WTC11 (cell line): ENCODE measurements around the gene MSI2. TPM values are rescaled to one million over a fixed set of nuclear protein-coding genes. Genes with fewer than 3 reads are reported as not detected.

Source experiments
- ATAC-seq: fragments of 200-7000 bp; cut with Tn5 transposase; 2 replicates; pipeline ENCODE4 v1.10.0; 2021; ENCODE audit warnings: mild to moderate bottlenecking, moderate library complexity
- CTCF ChIA-PET: fragments of 300-600 bp; sonication (Branson Sonifier 250); formaldehyde crosslinking; loops from one replicate; lab custom pipeline; 2021; ENCODE audit warnings: antibody characterized with exemption; lab: Charles Lee
- POLR2A ChIA-PET: fragments of 350-600 bp; sonication (Branson Sonifier 250); formaldehyde crosslinking; loops from one replicate; lab custom pipeline; 2021; ENCODE audit warnings: antibody characterized with exemption; lab: Charles Lee
- DNase-seq: peaks from one replicate; pipeline ENCODE4 v3.0.0; 2021; ENCODE audit warnings: low spot score
- H3K27ac Mint-ChIP-seq: 2 replicates; pipeline ENCODE4 v1.8.0; 2021; ENCODE audit warnings: mixed read lengths
- H3K27me3 Mint-ChIP-seq: 2 replicates; pipeline ENCODE4 v1.8.0; 2021; ENCODE audit warnings: low read depth, mild to moderate bottlenecking, moderate library complexity, mixed read lengths
- H3K36me3 Mint-ChIP-seq: 2 replicates; pipeline ENCODE4 v1.8.0; 2021; ENCODE audit warnings: mixed read lengths
- H3K4me1 Mint-ChIP-seq: 2 replicates; pipeline ENCODE4 v1.8.0; 2022; ENCODE audit warnings: mixed read lengths
- H3K4me3 Mint-ChIP-seq: 2 replicates; pipeline ENCODE4 v1.8.0; 2021; ENCODE audit warnings: mild to moderate bottlenecking, moderate library complexity, mixed read lengths
- H3K9me3 Mint-ChIP-seq: 2 replicates; pipeline ENCODE4 v1.8.0; 2021; ENCODE audit warnings: mixed read lengths
- ATF1 ChIP-seq: sonication (generic); formaldehyde crosslinking; IDR thresholded peaks from 2 replicates; pipeline ENCODE4 v1.8.1; 2023; ENCODE audit warnings: mild to moderate bottlenecking, moderate library complexity, missing genetic modification reagents
- CBFB ChIP-seq: sonication (generic); formaldehyde crosslinking; IDR thresholded peaks from 2 replicates; pipeline ENCODE4 v1.8.1; 2022; ENCODE audit warnings: mild to moderate bottlenecking, low read depth, missing genetic modification reagents
- FOXK1 ChIP-seq: sonication (generic); formaldehyde crosslinking; IDR thresholded peaks from 2 replicates; pipeline ENCODE4 v1.8.0; 2022; ENCODE audit warnings: mild to moderate bottlenecking, moderate library complexity, missing genetic modification reagents
- JAZF1 ChIP-seq: fragments of 250-450 bp; sonication (Bioruptor Pico); IDR thresholded peaks from 2 replicates; pipeline ENCODE4 v1.9.0; 2021; ENCODE audit warnings: moderate library complexity, mild to moderate bottlenecking, inconsistent platforms
- NFATC4 ChIP-seq: fragments of 250-450 bp; sonication (Bioruptor Pico); IDR thresholded peaks from 2 replicates; pipeline ENCODE4 v1.9.0; 2021; ENCODE audit warnings: mild to moderate bottlenecking
- SMAD3 ChIP-seq: sonication (generic); formaldehyde crosslinking; IDR thresholded peaks from 2 replicates; pipeline ENCODE4 v1.8.0; 2022; ENCODE audit warnings: missing genetic modification reagents, mild to moderate bottlenecking, borderline replicate concordance
- SMAD4 ChIP-seq: sonication (generic); formaldehyde crosslinking; IDR thresholded peaks from 2 replicates; pipeline ENCODE4 v1.8.0; 2022; ENCODE audit warnings: mild to moderate bottlenecking, missing genetic modification reagents
- TCF7 ChIP-seq: sonication (generic); formaldehyde crosslinking; IDR thresholded peaks from 2 replicates; pipeline ENCODE4 v1.8.0; 2022; ENCODE audit warnings: mild to moderate bottlenecking, low read depth, missing genetic modification reagents, moderate library complexity
- TEAD4 ChIP-seq: sonication (generic); formaldehyde crosslinking; IDR thresholded peaks from 2 replicates; pipeline ENCODE4 v1.8.0; 2022; ENCODE audit warnings: mild to moderate bottlenecking, missing genetic modification reagents
- ZNF121 ChIP-seq: sonication (generic); formaldehyde crosslinking; IDR thresholded peaks from 2 replicates; pipeline ENCODE4 v1.8.0; 2023; ENCODE audit warnings: missing genetic modification reagents
- ZNF219 ChIP-seq: sonication (generic); formaldehyde crosslinking; IDR thresholded peaks from 2 replicates; pipeline ENCODE4 v1.8.0; 2023; ENCODE audit warnings: missing genetic modification reagents, mild to moderate bottlenecking, borderline replicate concordance
- ZNF263 ChIP-seq: sonication (generic); formaldehyde crosslinking; IDR thresholded peaks from 2 replicates; pipeline ENCODE4 v1.8.1; 2022; ENCODE audit warnings: low read depth, mild to moderate bottlenecking, moderate library complexity, missing genetic modification reagents
- ZNF317 ChIP-seq: sonication (generic); formaldehyde crosslinking; IDR thresholded peaks from 2 replicates; pipeline ENCODE4 v1.8.1; 2023; ENCODE audit warnings: low read depth, mild to moderate bottlenecking, moderate library complexity, missing genetic modification reagents, borderline replicate concordance
- ZNF396 ChIP-seq: fragments of 250-450 bp; sonication (Bioruptor Pico); IDR thresholded peaks from 2 replicates; pipeline ENCODE4 v1.8.0; 2021; ENCODE audit warnings: mild to moderate bottlenecking, moderate library complexity, borderline replicate concordance
- total RNA-seq: library from RNA; stranded (reverse); gene quantifications from 3 replicates; pipeline ENCODE4 v1.2.3, GENCODE V29; 2021
- TF ChIP-seq, protein P1 (sequence below): fragments of 250-450 bp; sonication (Bioruptor Pico); IDR thresholded peaks from 2 replicates; pipeline ENCODE4 v1.9.0; 2021; ENCODE audit warnings: moderate library complexity, mild to moderate bottlenecking, inconsistent platforms, borderline replicate concordance
- TF ChIP-seq, protein P2 (sequence below): sonication (generic); formaldehyde crosslinking; IDR thresholded peaks from 2 replicates; pipeline ENCODE4 v1.8.1; 2023; ENCODE audit warnings: mild to moderate bottlenecking, missing genetic modification reagents
- TF ChIP-seq, protein P3 (sequence below): fragments of 250-450 bp; sonication (Bioruptor Pico); IDR thresholded peaks from 2 replicates; pipeline ENCODE4 v1.9.0; 2021; ENCODE audit warnings: mild to moderate bottlenecking, borderline replicate concordance
- TF ChIP-seq, protein P4 (sequence below): fragments of 250-450 bp; sonication (Bioruptor Pico); IDR thresholded peaks from 2 replicates; pipeline ENCODE4 v1.9.0; 2021; ENCODE audit warnings: mild to moderate bottlenecking
- TF ChIP-seq, protein P5 (sequence below): fragments of 250-450 bp; sonication (Bioruptor Pico); IDR thresholded peaks from 2 replicates; pipeline ENCODE4 v1.8.0; 2021; ENCODE audit warnings: mild to moderate bottlenecking
- TF ChIP-seq, protein P6 (sequence below): sonication (generic); formaldehyde crosslinking; IDR thresholded peaks from 2 replicates; pipeline ENCODE4 v1.8.1; 2023; ENCODE audit warnings: mild to moderate bottlenecking, missing genetic modification reagents, borderline replicate concordance
- TF ChIP-seq, protein P7 (sequence below): sonication (generic); formaldehyde crosslinking; IDR thresholded peaks from 2 replicates; pipeline ENCODE4 v1.8.1; 2022; ENCODE audit warnings: missing genetic modification reagents, borderline replicate concordance
- TF ChIP-seq, protein P8 (sequence below): sonication (generic); formaldehyde crosslinking; IDR thresholded peaks from 2 replicates; pipeline ENCODE4 v1.8.0; 2023; ENCODE audit warnings: missing genetic modification reagents

MSI2 gene
- total RNA-seq, 1 experiment from 2014 or later = 82.1 TPM

DNA sequence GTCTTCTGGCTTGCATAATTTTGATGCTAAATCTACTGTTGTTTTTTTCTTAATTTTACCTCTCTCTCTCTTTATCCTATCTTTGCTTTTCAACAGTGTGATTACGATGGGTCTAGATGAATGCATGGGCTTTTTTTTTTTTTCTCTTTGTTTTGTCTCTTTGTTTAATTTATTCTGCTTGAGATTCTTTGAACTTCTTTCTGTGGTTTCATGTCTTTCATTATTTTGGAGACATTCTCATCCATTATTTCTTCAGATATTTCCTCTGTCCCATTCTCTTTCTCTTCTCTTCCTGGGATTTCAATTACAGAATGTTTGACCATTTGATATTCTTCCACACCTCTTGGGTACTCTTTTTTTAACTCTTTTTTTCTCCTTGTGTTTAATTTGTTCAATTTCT is 436.4 kb downstream of the MSI2 start:
- no peak for DNase-seq
- peaks cover 3% of the 10 kb centered on the region; the same call in 1 of the 2 replicates for H3K36me3 Mint-ChIP-seq
- H3K27ac Mint-ChIP-seq = no peak overlapping the region
- H3K4me3 Mint-ChIP-seq = no peak overlapping the region
- ChIA-PET CTCF (no interaction called here), POLR2A (no interaction called here)
- H3K4me1 Mint-ChIP-seq = peaks cover 11% of the 10 kb centered on the region
- no peaks in the 10 kb centered on the region; the same call in none of the 2 replicates for H3K27me3 Mint-ChIP-seq
- peaks cover 31% of the 10 kb centered on the region for H3K9me3 Mint-ChIP-seq
- TF ChIP-seq ZNF317 (CRISPR knock-in tag) (no peak), JAZF1 (no peak), NFATC4 (no peak), CBFB (CRISPR knock-in tag) (no peak), ZNF396 (CRISPR knock-in tag) (no peak), TCF7 (no peak), FOXK1 (no peak), SMAD4 (no peak), ATF1 (CRISPR knock-in tag) (no peak), ZNF121 (CRISPR knock-in tag) (no peak)
- TF ChIP-seq, protein P1, sequence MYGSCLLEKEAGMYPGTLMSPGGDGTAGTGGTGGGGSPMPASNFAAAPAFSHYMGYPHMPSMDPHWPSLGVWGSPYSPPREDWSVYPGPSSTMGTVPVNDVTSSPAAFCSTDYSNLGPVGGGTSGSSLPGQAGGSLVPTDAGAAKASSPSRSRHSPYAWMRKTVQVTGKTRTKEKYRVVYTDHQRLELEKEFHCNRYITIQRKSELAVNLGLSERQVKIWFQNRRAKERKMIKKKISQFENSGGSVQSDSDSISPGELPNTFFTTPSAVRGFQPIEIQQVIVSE (CRISPR knock-in tag) = no peak
- TF ChIP-seq, protein P2, sequence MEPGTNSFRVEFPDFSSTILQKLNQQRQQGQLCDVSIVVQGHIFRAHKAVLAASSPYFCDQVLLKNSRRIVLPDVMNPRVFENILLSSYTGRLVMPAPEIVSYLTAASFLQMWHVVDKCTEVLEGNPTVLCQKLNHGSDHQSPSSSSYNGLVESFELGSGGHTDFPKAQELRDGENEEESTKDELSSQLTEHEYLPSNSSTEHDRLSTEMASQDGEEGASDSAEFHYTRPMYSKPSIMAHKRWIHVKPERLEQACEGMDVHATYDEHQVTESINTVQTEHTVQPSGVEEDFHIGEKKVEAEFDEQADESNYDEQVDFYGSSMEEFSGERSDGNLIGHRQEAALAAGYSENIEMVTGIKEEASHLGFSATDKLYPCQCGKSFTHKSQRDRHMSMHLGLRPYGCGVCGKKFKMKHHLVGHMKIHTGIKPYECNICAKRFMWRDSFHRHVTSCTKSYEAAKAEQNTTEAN = no peak
- TF ChIP-seq, protein P3, sequence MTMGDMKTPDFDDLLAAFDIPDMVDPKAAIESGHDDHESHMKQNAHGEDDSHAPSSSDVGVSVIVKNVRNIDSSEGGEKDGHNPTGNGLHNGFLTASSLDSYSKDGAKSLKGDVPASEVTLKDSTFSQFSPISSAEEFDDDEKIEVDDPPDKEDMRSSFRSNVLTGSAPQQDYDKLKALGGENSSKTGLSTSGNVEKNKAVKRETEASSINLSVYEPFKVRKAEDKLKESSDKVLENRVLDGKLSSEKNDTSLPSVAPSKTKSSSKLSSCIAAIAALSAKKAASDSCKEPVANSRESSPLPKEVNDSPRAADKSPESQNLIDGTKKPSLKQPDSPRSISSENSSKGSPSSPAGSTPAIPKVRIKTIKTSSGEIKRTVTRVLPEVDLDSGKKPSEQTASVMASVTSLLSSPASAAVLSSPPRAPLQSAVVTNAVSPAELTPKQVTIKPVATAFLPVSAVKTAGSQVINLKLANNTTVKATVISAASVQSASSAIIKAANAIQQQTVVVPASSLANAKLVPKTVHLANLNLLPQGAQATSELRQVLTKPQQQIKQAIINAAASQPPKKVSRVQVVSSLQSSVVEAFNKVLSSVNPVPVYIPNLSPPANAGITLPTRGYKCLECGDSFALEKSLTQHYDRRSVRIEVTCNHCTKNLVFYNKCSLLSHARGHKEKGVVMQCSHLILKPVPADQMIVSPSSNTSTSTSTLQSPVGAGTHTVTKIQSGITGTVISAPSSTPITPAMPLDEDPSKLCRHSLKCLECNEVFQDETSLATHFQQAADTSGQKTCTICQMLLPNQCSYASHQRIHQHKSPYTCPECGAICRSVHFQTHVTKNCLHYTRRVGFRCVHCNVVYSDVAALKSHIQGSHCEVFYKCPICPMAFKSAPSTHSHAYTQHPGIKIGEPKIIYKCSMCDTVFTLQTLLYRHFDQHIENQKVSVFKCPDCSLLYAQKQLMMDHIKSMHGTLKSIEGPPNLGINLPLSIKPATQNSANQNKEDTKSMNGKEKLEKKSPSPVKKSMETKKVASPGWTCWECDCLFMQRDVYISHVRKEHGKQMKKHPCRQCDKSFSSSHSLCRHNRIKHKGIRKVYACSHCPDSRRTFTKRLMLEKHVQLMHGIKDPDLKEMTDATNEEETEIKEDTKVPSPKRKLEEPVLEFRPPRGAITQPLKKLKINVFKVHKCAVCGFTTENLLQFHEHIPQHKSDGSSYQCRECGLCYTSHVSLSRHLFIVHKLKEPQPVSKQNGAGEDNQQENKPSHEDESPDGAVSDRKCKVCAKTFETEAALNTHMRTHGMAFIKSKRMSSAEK (CRISPR knock-in tag) = no peak
- TF ChIP-seq, protein P4, sequence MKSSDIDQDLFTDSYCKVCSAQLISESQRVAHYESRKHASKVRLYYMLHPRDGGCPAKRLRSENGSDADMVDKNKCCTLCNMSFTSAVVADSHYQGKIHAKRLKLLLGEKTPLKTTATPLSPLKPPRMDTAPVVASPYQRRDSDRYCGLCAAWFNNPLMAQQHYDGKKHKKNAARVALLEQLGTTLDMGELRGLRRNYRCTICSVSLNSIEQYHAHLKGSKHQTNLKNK (CRISPR knock-in tag) = no peak
- TF ChIP-seq, protein P5, sequence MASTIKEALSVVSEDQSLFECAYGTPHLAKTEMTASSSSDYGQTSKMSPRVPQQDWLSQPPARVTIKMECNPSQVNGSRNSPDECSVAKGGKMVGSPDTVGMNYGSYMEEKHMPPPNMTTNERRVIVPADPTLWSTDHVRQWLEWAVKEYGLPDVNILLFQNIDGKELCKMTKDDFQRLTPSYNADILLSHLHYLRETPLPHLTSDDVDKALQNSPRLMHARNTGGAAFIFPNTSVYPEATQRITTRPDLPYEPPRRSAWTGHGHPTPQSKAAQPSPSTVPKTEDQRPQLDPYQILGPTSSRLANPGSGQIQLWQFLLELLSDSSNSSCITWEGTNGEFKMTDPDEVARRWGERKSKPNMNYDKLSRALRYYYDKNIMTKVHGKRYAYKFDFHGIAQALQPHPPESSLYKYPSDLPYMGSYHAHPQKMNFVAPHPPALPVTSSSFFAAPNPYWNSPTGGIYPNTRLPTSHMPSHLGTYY (CRISPR knock-in tag) = no peak
- no peak for ATAC-seq

DNA sequence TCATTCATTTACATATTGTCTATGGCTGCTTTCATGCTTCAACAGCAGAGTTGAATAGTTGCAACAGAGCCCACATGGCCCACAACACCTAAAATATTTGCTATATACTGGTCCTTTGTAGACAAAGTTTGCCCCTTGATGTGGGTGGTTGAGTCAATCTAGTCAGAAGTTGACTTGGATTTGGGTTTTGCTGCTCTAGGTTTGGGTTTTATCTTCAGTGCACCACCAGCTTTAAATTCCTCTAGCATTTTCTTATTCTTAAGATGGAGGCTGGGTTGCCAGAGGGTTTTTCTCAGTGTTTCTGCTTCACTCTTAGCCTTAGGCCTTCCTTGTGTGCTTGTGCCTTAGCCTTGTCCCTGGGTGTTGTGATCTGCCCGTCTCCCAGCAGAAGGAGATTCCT is 437.7 kb downstream of the MSI2 start:
- ChIA-PET POLR2A (no interaction called here), CTCF (interaction anchor here (1.2 kb wide), 2 partner anchors 46 to 139 kb away, joined by 3 read pairs; no protein-coding TSS in a partner anchor)
- Mint-ChIP-seq H3K4me3 (no peak overlapping the region), H3K27ac (no peak overlapping the region), H3K27me3 (no peaks in the 10 kb centered on the region; the same call in none of the 2 replicates), H3K9me3 (peaks cover 23% of the 10 kb centered on the region), H3K4me1 (peaks cover 11% of the 10 kb centered on the region), H3K36me3 (peaks cover 3% of the 10 kb centered on the region; the same call in 1 of the 2 replicates)
- DNase-seq = no peak
- ATAC-seq = no peak
- TF ChIP-seq, protein P6, sequence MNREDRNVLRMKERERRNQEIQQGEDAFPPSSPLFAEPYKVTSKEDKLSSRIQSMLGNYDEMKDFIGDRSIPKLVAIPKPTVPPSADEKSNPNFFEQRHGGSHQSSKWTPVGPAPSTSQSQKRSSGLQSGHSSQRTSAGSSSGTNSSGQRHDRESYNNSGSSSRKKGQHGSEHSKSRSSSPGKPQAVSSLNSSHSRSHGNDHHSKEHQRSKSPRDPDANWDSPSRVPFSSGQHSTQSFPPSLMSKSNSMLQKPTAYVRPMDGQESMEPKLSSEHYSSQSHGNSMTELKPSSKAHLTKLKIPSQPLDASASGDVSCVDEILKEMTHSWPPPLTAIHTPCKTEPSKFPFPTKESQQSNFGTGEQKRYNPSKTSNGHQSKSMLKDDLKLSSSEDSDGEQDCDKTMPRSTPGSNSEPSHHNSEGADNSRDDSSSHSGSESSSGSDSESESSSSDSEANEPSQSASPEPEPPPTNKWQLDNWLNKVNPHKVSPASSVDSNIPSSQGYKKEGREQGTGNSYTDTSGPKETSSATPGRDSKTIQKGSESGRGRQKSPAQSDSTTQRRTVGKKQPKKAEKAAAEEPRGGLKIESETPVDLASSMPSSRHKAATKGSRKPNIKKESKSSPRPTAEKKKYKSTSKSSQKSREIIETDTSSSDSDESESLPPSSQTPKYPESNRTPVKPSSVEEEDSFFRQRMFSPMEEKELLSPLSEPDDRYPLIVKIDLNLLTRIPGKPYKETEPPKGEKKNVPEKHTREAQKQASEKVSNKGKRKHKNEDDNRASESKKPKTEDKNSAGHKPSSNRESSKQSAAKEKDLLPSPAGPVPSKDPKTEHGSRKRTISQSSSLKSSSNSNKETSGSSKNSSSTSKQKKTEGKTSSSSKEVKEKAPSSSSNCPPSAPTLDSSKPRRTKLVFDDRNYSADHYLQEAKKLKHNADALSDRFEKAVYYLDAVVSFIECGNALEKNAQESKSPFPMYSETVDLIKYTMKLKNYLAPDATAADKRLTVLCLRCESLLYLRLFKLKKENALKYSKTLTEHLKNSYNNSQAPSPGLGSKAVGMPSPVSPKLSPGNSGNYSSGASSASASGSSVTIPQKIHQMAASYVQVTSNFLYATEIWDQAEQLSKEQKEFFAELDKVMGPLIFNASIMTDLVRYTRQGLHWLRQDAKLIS (CRISPR knock-in tag) = no peak
- TF ChIP-seq, protein P7, sequence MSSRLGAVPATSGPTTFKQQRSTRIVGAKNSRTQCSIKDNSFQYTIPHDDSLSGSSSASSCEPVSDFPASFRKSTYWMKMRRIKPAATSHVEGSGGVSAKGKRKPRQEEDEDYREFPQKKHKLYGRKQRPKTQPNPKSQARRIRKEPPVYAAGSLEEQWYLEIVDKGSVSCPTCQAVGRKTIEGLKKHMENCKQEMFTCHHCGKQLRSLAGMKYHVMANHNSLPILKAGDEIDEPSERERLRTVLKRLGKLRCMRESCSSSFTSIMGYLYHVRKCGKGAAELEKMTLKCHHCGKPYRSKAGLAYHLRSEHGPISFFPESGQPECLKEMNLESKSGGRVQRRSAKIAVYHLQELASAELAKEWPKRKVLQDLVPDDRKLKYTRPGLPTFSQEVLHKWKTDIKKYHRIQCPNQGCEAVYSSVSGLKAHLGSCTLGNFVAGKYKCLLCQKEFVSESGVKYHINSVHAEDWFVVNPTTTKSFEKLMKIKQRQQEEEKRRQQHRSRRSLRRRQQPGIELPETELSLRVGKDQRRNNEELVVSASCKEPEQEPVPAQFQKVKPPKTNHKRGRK (CRISPR knock-in tag) = no peak
- TF ChIP-seq ZNF263 = no peak
- TF ChIP-seq, protein P8, sequence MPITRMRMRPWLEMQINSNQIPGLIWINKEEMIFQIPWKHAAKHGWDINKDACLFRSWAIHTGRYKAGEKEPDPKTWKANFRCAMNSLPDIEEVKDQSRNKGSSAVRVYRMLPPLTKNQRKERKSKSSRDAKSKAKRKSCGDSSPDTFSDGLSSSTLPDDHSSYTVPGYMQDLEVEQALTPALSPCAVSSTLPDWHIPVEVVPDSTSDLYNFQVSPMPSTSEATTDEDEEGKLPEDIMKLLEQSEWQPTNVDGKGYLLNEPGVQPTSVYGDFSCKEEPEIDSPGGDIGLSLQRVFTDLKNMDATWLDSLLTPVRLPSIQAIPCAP (CRISPR knock-in tag) = no peak
- no peak for TF ChIP-seq TEAD4 (CRISPR knock-in tag)
- no peak for TF ChIP-seq ZNF219
- TF ChIP-seq SMAD3 (CRISPR knock-in tag) = no peak
